Measurements from ENCODE around the gene SMIM35. TPM values are rescaled to one million over a fixed set of nuclear protein-coding genes. Genes with fewer than 3 reads are reported as not detected.

The SMIM35 gene
- polyA plus RNA-seq, 3 donors from 2014 or later = 0.49 to 1.1 TPM; not detected in 1

GRCh38 chr11:118099838-118100556, 13.2 kb upstream of the SMIM35 start:
- no peak overlapping the region for H3K27ac Mint-ChIP-seq
- H3K36me3 Mint-ChIP-seq = no peaks in the 10 kb centered on the region

GRCh38 chr11:118098996-118099837, 12.5 kb upstream of the SMIM35 start:
- Mint-ChIP-seq H3K27me3 (ENCODE audit: low read depth in 3 of 3) (peaks cover 2 to 10% (median 7%) of the 10 kb centered on the region in 3 donors), H3K36me3 (no peaks in the 10 kb centered on the region), H3K4me1 (no peaks in the 10 kb centered on the region), H3K9me3 (no peaks in the 10 kb centered on the region), H3K27ac (no peak overlapping the region), H3K4me3 (no peak overlapping the region)
- no peak for DNase-seq

More at GRCh38 chr11:118099838-118100556, 13.2 kb upstream of the SMIM35 start:
- H3K4me1 Mint-ChIP-seq = no peaks in the 10 kb centered on the region
- H3K27me3 Mint-ChIP-seq (ENCODE audit: low read depth in 3 of 3) = peaks cover 2 to 10% (median 7%) of the 10 kb centered on the region in 3 donors
- no peak overlapping the region for H3K4me3 Mint-ChIP-seq
- H3K9me3 Mint-ChIP-seq = no peaks in the 10 kb centered on the region
- DNase-seq = no peak

GRCh38 chr11:118095967-118096367, 9.2 kb upstream of the SMIM35 start:
- Mint-ChIP-seq H3K4me3 (no peak overlapping the region), H3K9me3 (peaks cover 0 to 2% (median 0%) of the 10 kb centered on the region in 6 donors), H3K36me3 (no peaks in the 10 kb centered on the region), H3K4me1 (no peaks in the 10 kb centered on the region), H3K27me3 (ENCODE audit: low read depth in 3 of 3) (peaks cover 2 to 9% (median 8%) of the 10 kb centered on the region in 3 donors), H3K27ac (no peak overlapping the region)
- DNase-seq = no peak

GRCh38 chr11:118095493-118095892, 8.7 kb upstream of the SMIM35 start:
- Mint-ChIP-seq H3K27me3 (ENCODE audit: low read depth in 3 of 3) (peaks cover 2 to 9% (median 7%) of the 10 kb centered on the region in 3 donors), H3K4me1 (no peaks in the 10 kb centered on the region), H3K9me3 (peaks cover 0 to 2% (median 0%) of the 10 kb centered on the region in 6 donors), H3K4me3 (no peak overlapping the region), H3K27ac (no peak overlapping the region), H3K36me3 (no peaks in the 10 kb centered on the region)
- DNase-seq = no peak

GRCh38 chr11:118092907-118093571, 6.3 kb upstream of the SMIM35 start:
- Mint-ChIP-seq H3K27me3 (ENCODE audit: low read depth in 3 of 3) (peaks cover 2 to 5% (median 5%) of the 10 kb centered on the region in 3 donors), H3K4me1 (no peaks in the 10 kb centered on the region), H3K4me3 (no peak overlapping the region), H3K36me3 (peaks cover 0 to 11% (median 7%) of the 10 kb centered on the region in 3 donors), H3K27ac (no peak overlapping the region), H3K9me3 (peaks cover 0 to 15% (median 4%) of the 10 kb centered on the region in 6 donors)
- no peak for DNase-seq

- no peaks in the 10 kb centered on the region for H3K4me1 Mint-ChIP-seq
- H3K9me3 Mint-ChIP-seq = peaks cover 2 to 22% (median 12%) of the 10 kb centered on the region in 6 donors
- H3K36me3 Mint-ChIP-seq = peaks cover 0 to 17% (median 11%) of the 10 kb centered on the region in 3 donors
- DNase-seq = no peak
- H3K27ac Mint-ChIP-seq = no peak overlapping the region
- no peak overlapping the region for H3K4me3 Mint-ChIP-seq
- H3K27me3 Mint-ChIP-seq (ENCODE audit: low read depth in 3 of 3) = peaks cover 2 to 7% (median 5%) of the 10 kb centered on the region in 3 donors
Measured at GRCh38 chr11:118091690-118092089, 4.9 kb upstream of the SMIM35 start.

GRCh38 chr11:118090545-118091162, 3.9 kb upstream of the SMIM35 start:
- Mint-ChIP-seq H3K27ac (no peak overlapping the region), H3K4me1 (no peaks in the 10 kb centered on the region), H3K9me3 (peaks cover 2 to 28% (median 14%) of the 10 kb centered on the region in 6 donors)

GRCh38 chr11:118088531-118088930, 1.8 kb upstream of the SMIM35 start:
- H3K27ac Mint-ChIP-seq = peak overlapping the region in 1 of 6 donors; percentile 24
- no peak overlapping the region for H3K4me3 Mint-ChIP-seq
- DNase-seq = no peak
- H3K4me1 Mint-ChIP-seq = no peaks in the 10 kb centered on the region
- H3K9me3 Mint-ChIP-seq = peaks cover 2 to 28% (median 14%) of the 10 kb centered on the region in 6 donors
- peaks cover 0 to 7% (median 3%) of the 10 kb centered on the region in 3 donors for H3K27me3 Mint-ChIP-seq (ENCODE audit: low read depth in 3 of 3)
- H3K36me3 Mint-ChIP-seq = peaks cover 4 to 17% (median 11%) of the 10 kb centered on the region in 3 donors

More at GRCh38 chr11:118090545-118091162, 3.9 kb upstream of the SMIM35 start:
- Mint-ChIP-seq H3K36me3 (peaks cover 4 to 17% (median 11%) of the 10 kb centered on the region in 3 donors), H3K27me3 (ENCODE audit: low read depth in 3 of 3) (peaks cover 2 to 7% (median 5%) of the 10 kb centered on the region in 3 donors), H3K4me3 (no peak overlapping the region)
- DNase-seq = no peak

- Mint-ChIP-seq H3K27me3 (ENCODE audit: low read depth in 3 of 3) (peaks cover 0 to 7% (median 3%) of the 10 kb centered on the region in 3 donors), H3K9me3 (peaks cover 2 to 28% (median 14%) of the 10 kb centered on the region in 6 donors), H3K27ac (no peak overlapping the region), H3K36me3 (peaks cover 4 to 17% (median 11%) of the 10 kb centered on the region in 3 donors), H3K4me3 (no peak overlapping the region), H3K4me1 (no peaks in the 10 kb centered on the region)
- DNase-seq = no peak
Measured at GRCh38 chr11:118087931-118088330, 1.2 kb upstream of the SMIM35 start.

GRCh38 chr11:118084656-118085055, 2.1 kb downstream of the SMIM35 start:
- no peaks in the 10 kb centered on the region for H3K4me1 Mint-ChIP-seq
- peaks cover 0 to 12% (median 2%) of the 10 kb centered on the region in 3 donors for H3K27me3 Mint-ChIP-seq (ENCODE audit: low read depth in 3 of 3)
- DNase-seq = no peak
- peaks cover 4 to 17% (median 11%) of the 10 kb centered on the region in 3 donors for H3K36me3 Mint-ChIP-seq
- no peak overlapping the region for H3K4me3 Mint-ChIP-seq
- no peak overlapping the region for H3K27ac Mint-ChIP-seq
- peaks cover 0 to 28% (median 14%) of the 10 kb centered on the region in 6 donors for H3K9me3 Mint-ChIP-seq

- no peaks in the 10 kb centered on the region for H3K4me1 Mint-ChIP-seq
- no peak overlapping the region for H3K27ac Mint-ChIP-seq
- peaks cover 4 to 17% (median 11%) of the 10 kb centered on the region in 3 donors for H3K36me3 Mint-ChIP-seq
- peaks cover 0 to 12% (median 2%) of the 10 kb centered on the region in 3 donors for H3K27me3 Mint-ChIP-seq (ENCODE audit: low read depth in 3 of 3)
- no peak overlapping the region for H3K4me3 Mint-ChIP-seq
- H3K9me3 Mint-ChIP-seq = peaks cover 0 to 28% (median 14%) of the 10 kb centered on the region in 6 donors
- DNase-seq = no peak
Measured at GRCh38 chr11:118084247-118084646, 2.5 kb downstream of the SMIM35 start.

GRCh38 chr11:118082880-118083552, 3.7 kb downstream of the SMIM35 start:
- DNase-seq = no peak
- peaks cover 0 to 17% (median 0%) of the 10 kb centered on the region in 3 donors for H3K27me3 Mint-ChIP-seq (ENCODE audit: low read depth in 3 of 3)
- no peaks in the 10 kb centered on the region for H3K4me1 Mint-ChIP-seq
- H3K9me3 Mint-ChIP-seq = peaks cover 0 to 17% (median 10%) of the 10 kb centered on the region in 6 donors
- peak overlapping the region in 1 of 6 donors; percentile 22 for H3K27ac Mint-ChIP-seq
- no peak overlapping the region for H3K4me3 Mint-ChIP-seq
- peaks cover 4 to 5% (median 4%) of the 10 kb centered on the region in 3 donors for H3K36me3 Mint-ChIP-seq
